K562 (cell line): ENCODE results near the gene PLEKHA6.

Source experiments
- CTCF ChIP-seq, 3 experiments: IDR thresholded peaks in 2 of 3; conservative IDR thresholded peaks in 1 of 3; 2 replicates each; pipeline ENCODE4 v1.5.1; 2011 to 2012; ENCODE audit warnings: low read length in 3 of 3, mild to moderate bottlenecking in 3 of 3, control low read depth in 2 of 3, improper control_type of control experiment in 1 of 3, inconsistent platforms in 1 of 3, low read depth in 1 of 3, mixed read lengths in 1 of 3, moderate library complexity in 1 of 3; ENCODE audit not compliant: insufficient read depth in 2 of 3
- TF ChIP-seq, protein P1 (sequence below): IDR thresholded peaks from 3 replicates; pipeline ENCODE4 v1.6.1; 2011; ENCODE audit warnings: borderline replicate concordance, mild to moderate bottlenecking, moderate library complexity; ENCODE audit not compliant: insufficient read length; ENCODE audit errors: extremely low read depth
- TF ChIP-seq, protein P2 (sequence below): fragments of 250-450 bp; sonication (Bioruptor Pico); IDR thresholded peaks from 2 replicates; pipeline ENCODE4 v1.5.0; 2021

- TF ChIP-seq, protein P1, sequence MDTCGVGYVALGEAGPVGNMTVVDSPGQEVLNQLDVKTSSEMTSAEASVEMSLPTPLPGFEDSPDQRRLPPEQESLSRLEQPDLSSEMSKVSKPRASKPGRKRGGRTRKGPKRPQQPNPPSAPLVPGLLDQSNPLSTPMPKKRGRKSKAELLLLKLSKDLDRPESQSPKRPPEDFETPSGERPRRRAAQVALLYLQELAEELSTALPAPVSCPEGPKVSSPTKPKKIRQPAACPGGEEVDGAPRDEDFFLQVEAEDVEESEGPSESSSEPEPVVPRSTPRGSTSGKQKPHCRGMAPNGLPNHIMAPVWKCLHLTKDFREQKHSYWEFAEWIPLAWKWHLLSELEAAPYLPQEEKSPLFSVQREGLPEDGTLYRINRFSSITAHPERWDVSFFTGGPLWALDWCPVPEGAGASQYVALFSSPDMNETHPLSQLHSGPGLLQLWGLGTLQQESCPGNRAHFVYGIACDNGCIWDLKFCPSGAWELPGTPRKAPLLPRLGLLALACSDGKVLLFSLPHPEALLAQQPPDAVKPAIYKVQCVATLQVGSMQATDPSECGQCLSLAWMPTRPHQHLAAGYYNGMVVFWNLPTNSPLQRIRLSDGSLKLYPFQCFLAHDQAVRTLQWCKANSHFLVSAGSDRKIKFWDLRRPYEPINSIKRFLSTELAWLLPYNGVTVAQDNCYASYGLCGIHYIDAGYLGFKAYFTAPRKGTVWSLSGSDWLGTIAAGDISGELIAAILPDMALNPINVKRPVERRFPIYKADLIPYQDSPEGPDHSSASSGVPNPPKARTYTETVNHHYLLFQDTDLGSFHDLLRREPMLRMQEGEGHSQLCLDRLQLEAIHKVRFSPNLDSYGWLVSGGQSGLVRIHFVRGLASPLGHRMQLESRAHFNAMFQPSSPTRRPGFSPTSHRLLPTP, result no peak
- TF ChIP-seq, protein P2, sequence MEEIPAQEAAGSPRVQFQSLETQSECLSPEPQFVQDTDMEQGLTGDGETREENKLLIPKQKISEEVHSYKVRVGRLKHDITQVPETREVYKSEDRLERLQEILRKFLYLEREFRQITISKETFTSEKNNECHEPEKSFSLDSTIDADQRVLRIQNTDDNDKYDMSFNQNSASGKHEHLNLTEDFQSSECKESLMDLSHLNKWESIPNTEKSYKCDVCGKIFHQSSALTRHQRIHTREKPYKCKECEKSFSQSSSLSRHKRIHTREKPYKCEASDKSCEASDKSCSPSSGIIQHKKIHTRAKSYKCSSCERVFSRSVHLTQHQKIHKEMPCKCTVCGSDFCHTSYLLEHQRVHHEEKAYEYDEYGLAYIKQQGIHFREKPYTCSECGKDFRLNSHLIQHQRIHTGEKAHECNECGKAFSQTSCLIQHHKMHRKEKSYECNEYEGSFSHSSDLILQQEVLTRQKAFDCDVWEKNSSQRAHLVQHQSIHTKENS (CRISPR knock-in tag), result no peak
- TF ChIP-seq CTCF (IDR thresholded peaks at IDR 0.05 in 2 of 3, conservative IDR thresholded peaks at IDR 0.05 in 1 of 3; ENCODE audit: insufficient read depth in 2 of 3, low read depth in 1 of 3, low read length in 3 of 3), result no peak
These were observed 35.8 kb downstream of the PLEKHA6 start for GRCh38 chr1:204323887-204324286.
